Skin epidermis (tissue), 12 donors: ENCODE measurements around the gene MAP1LC3A.

Experiments used
- H3K27ac ChIP-seq, 21 experiments: fragments of 200-600 bp; sonication (generic) in 11 of 21; one replicate each; pipeline ENCODE4 v1.5.0; 2020; ENCODE audit warnings: mild to moderate bottlenecking in 3 of 21, inconsistent platforms in 2 of 21, moderate library complexity in 2 of 21
- H3K4me3 ChIP-seq, 7 experiments: fragments of 200-600 bp; sonication (generic) in 2 of 7; one replicate each; pipeline ENCODE4 v1.5.0; 2020; ENCODE audit warnings: inconsistent platforms in 2 of 7, mild to moderate bottlenecking in 2 of 7, moderate library complexity in 1 of 7

The MAP1LC3A gene

GRCh38 chr20:34586488-34587163 is 28.1 kb downstream of the MAP1LC3A start:
- Histone ChIP-seq H3K4me3 (no peak overlapping the region), H3K27ac (no peak overlapping the region)

DNA sequence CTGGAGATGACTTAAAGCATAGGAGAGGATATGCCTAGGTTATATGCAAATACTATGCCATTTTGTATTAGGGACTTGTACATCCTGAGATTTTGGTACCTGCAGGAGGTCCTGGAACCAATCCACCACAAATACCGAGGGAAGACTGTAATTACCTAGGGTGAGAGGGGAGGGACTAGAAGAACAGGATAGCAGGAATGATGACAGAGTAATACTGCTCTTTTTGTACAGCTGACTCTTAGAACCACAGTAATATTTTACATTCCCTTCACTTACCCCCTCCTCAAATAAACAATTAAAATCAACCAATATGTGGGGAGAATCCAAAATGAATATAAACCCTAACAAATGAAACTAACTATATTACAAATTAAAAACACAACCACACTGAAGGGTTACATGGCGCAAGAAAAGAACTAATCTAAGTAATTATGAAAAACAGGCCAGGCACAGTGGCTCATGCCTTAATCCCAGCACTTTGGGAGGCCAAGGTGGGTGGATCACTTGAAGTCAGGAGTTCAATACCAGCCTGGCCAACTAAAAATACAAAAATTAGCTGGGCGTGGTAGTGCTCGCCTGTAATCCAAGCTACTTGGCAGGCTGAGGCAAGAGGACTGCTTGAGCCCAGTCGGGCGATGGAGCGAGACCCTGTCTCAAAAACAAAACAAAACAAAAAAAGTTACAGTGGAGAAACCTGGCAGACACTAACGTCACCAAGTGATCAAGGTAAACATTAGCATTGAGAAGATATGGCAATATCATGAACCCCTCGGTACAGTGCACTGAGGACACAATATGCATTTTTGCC is 37.1 kb downstream of the MAP1LC3A start:
- H3K4me3 ChIP-seq: no peak overlapping the region

GRCh38 chr20:34600892-34601653 is 42.6 kb downstream of the MAP1LC3A start:
- Histone ChIP-seq H3K4me3 (no peak overlapping the region), H3K27ac (no peak overlapping the region)

More for the DNA sequence above, 37.1 kb downstream of the MAP1LC3A start:
- H3K27ac ChIP-seq: no peak overlapping the region

DNA sequence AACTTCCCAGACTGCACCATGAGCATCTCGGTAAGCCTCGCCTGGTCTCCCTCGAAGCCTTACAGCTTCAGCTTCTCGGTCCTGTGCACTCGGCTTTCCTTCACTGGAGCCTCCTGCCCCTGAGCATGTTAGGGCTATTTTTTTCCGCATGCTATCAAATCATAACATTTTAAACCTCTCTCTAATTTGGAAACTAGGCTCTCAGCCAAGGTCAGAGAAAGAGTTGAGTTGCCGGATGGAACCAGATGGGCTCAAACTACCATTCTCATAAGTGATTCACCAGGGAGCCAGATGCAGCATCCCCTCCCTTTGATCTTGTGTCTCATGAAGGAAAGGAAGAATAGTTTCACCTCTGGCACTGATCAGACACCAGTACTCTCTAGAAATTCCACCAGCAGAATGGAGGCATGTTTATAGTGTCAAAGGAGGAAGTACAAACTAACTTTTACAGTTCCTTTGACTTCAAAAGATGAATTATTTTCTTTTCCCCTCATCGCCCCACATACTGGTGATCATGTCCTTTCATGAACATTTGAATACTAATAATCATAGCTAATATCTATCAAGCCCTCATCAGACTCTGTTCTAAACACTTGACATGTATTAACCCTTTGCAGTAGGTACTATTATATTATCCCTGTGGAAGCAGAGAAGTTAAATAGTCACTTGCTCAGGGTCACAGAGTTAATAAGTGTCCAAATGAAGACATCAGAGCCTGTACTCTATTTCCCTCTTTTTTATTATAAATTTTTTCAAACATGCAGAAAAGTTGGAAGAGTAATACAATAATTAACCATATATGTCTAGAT is 46.7 kb downstream of the MAP1LC3A start:
- Histone ChIP-seq H3K4me3 (no peak overlapping the region), H3K27ac (no peak overlapping the region)

DNA sequence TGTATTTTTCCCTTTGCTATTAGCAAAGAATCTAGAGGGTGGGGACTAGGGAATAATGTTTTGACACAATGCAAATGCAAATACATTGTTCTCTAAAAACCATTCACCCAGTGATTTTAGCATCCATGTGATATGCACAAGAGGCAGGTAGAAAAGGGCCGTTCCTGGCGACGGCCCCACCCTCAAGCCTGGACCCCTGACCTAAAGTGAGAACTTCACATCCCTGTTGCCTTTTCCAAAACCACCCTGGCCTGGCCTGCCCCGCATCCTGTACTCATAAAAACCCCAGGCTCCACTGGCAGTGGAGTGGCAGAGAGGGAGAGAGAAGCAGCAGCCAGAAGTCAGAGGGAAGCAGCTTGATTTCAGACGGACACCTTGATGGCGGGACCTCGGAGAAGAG is 48.5 kb downstream of the MAP1LC3A start:
- no peak overlapping the region for H3K4me3 ChIP-seq
- no peak overlapping the region for H3K27ac ChIP-seq
